IgD-negative memory B cell (primary cell): ENCODE data around the gene PLPPR5. TPM values are rescaled to one million over a fixed set of nuclear protein-coding genes. Genes with fewer than 3 reads are reported as not detected.
"Not testable (repeated sequence)": the region's sequence is repeated elsewhere in the genome, so short reads cannot be mapped to it uniquely, and the experiment has no call there.

Experiments used
- H3K27ac Mint-ChIP-seq, 3 donors: one replicate each; pipeline ENCODE4 v1.8.0; 2020 to 2022; ENCODE audit warnings: mild to moderate bottlenecking in 3 of 3, mixed read lengths in 3 of 3, moderate library complexity in 1 of 3
- H3K27me3 Mint-ChIP-seq: one replicate; pipeline ENCODE4 v1.8.0; 2021; ENCODE audit warnings: mixed read lengths
- H3K36me3 Mint-ChIP-seq: one replicate; pipeline ENCODE4 v1.8.0; 2020; ENCODE audit warnings: mild to moderate bottlenecking, mixed read lengths
- H3K4me1 Mint-ChIP-seq, 3 donors: one replicate each; pipeline ENCODE4 v1.8.0; 2020 to 2022; ENCODE audit warnings: mixed read lengths in 3 of 3, mild to moderate bottlenecking in 1 of 3
- H3K4me3 Mint-ChIP-seq, 4 donors: one replicate each; pipeline ENCODE4 v1.8.0; 2020 to 2022; ENCODE audit warnings: mild to moderate bottlenecking in 4 of 4, mixed read lengths in 4 of 4, moderate library complexity in 3 of 4
- H3K9me3 Mint-ChIP-seq, 3 donors: one replicate each; pipeline ENCODE4 v1.8.0; 2020 to 2021; ENCODE audit warnings: mixed read lengths in 3 of 3, mild to moderate bottlenecking in 1 of 3
- polyA plus RNA-seq: library from polyadenylated mRNA; unstranded; fragments of 300-500 nt; fragmentation: Illumina TruSeq; gene quantifications from one replicate; pipeline ENCODE4 v1.2.3, GENCODE V29; 2021

PLPPR5 gene, protein sequence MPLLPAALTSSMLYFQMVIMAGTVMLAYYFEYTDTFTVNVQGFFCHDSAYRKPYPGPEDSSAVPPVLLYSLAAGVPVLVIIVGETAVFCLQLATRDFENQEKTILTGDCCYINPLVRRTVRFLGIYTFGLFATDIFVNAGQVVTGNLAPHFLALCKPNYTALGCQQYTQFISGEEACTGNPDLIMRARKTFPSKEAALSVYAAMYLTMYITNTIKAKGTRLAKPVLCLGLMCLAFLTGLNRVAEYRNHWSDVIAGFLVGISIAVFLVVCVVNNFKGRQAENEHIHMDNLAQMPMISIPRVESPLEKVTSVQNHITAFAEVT
- polyA plus RNA-seq, result not detected

DNA sequence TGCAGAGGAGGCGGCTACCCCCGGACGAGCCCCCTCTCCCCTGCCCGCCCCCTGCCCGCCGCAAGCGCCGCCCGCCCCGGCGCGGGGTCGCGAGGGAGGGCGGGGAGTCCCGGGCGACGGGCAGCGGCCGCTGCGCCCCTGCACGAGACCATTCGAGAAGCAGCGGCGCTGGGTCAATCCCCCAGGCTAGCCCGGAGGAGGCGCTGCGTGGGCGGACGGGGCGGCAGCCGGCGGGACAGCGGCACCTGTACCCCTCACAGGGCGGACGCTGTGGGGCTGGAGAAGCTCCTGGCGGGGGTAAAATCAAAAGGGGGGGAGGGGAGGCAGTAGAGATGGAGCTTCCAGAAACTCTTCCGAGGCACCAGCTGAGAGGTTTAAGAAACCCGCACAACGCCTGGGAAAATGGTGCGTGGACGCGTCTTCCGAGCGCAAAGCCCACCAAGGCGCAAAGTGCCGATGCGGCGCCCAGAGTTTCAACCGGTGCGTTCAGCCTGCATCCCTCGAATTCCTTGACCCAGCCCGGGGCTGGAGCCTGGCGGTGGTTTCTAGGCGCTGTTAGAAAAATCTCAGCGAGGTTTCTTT is at the start of gene PLPPR5:
Gene PLPPR5, minus strand, starts transcription at position 1 of the 582 bp plus-strand sequence. CDS start 190 bp downstream, outside the sequence.
- Mint-ChIP-seq H3K4me3 (peak within 1 kb of the TSS in 3 of 4 donors; percentile 3 to 59 (median 24)), H3K27ac (peak within 1 kb of the TSS in 1 of 3 donors; percentile 85)

DNA sequence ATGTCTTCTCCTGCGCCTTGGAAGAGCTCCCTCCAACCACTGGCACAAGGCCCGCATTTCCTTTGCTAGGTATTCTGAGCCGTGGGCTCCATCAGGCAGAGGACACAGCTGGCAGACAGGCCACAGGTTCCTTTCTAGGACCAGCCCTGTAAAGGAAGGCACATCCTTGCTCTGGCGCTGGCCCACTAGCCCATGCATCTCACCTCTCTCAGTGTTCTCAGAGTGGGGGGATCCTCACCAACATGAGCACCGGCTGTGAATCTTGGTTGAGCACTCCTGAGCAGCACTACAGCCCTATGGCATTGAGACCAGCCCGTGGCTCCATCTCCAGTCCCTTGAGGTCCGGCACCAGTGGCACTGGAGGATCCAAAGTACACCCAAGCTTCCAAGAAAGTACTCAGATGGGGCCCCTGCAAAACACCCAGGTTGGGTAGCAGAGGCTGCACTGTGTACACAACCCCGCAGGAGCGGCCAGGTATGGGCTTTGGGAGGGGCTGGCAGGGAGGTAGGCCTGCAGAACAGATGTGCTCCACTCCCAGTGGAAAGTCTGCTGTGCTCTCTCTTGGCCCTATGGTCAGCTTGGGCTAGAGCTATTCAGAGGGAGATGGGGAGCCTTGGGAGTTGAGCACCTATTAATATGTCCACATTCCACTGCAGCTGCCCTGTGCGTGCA is 47.1 kb upstream of the PLPPR5 start:
- Mint-ChIP-seq H3K36me3 (no peaks in the 10 kb centered on the region), H3K27ac (no peak overlapping the region), H3K4me1 (peaks cover 0 to 3% (median 0%) of the 10 kb centered on the region in 3 donors), H3K27me3 (no peaks in the 10 kb centered on the region), H3K9me3 (no peaks in the 10 kb centered on the region), H3K4me3 (no peak overlapping the region)

More for the DNA sequence above, at the start of gene PLPPR5:
- Mint-ChIP-seq H3K36me3 (no peaks in the 10 kb centered on the region), H3K9me3 (peaks cover 0 to 2% (median 0%) of the 10 kb centered on the region in 3 donors), H3K4me1 (peaks cover 0 to 3% (median 0%) of the 10 kb centered on the region in 3 donors), H3K27me3 (peaks cover 18% of the 10 kb centered on the region)

DNA sequence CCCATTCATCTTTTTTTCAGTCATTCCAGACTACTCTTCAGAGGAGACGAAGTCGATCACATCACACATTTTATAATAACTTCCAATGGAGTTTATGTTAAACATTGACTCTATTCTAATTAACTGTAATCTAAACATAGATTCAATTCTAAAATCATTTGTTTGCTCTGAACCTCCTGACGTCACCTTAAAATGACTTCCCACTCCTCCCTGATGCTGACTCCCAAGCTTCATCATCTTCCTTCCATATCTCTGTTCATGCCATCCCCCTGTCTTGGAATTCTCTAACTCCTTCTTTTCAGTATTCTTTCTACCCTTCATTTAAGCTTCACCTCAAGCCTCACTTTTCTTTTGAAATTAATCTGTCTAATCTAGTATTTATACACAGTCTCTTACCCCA is 45.1 kb upstream of the PLPPR5 start:
- Mint-ChIP-seq H3K4me1 (peaks cover 0 to 3% (median 0%) of the 10 kb centered on the region in 3 donors), H3K4me3 (no peak overlapping the region), H3K36me3 (no peaks in the 10 kb centered on the region), H3K27ac (no peak overlapping the region), H3K27me3 (no peaks in the 10 kb centered on the region), H3K9me3 (peaks cover 0 to 1% (median 0%) of the 10 kb centered on the region in 3 donors)

DNA sequence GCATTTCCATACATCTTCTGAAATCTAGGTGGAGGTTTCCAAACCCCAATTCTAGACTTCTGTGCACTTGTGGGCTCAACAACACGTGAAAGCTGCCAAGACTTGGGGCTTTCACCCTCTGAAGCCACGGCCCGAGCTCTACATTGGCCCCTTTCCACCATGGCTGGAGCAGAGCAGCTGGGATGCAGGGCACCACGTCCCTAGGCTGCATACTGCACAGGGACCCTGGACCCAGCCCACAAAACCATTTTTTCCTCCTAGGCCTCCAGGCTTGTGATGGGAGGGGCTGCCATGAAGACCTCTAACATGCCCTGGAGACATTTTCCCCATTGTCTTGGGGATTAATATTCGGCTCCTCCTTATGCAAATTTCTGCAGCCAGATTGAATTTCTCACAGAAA is 32.1 kb upstream of the PLPPR5 start:
- Mint-ChIP-seq H3K9me3 (peaks cover 11 to 62% (median 19%) of the 10 kb centered on the region in 3 donors), H3K27ac (peak overlapping the region in 1 of 3 donors; percentile 48)
- H3K27me3 Mint-ChIP-seq, H3K4me3 Mint-ChIP-seq, H3K36me3 Mint-ChIP-seq, H3K4me1 Mint-ChIP-seq: not testable (repeated sequence)

DNA sequence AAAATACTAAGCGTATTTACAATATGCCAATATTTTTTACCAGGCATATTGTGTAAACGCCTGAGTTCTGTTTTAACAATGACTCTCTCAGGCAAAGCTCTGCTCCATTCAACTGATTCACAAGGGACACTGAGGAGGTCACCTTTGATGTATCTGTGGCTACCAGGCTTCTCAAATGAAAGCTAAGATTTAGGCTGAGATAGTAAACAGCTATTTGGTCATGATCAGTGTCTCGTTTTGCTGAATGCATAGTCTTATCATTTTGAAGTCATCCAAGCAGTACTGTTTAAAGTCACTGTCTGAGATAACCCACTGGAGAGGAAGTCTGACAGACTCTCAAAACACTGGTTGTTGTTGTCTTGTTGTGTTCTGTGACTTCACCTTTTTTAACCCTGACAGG is 13.7 kb upstream of the PLPPR5 start:
- no peak overlapping the region for H3K4me3 Mint-ChIP-seq
- no peak overlapping the region for H3K27ac Mint-ChIP-seq
- no peaks in the 10 kb centered on the region for H3K36me3 Mint-ChIP-seq
- H3K27me3 Mint-ChIP-seq, result no peaks in the 10 kb centered on the region
- H3K9me3 Mint-ChIP-seq, result peaks cover 0 to 2% (median 0%) of the 10 kb centered on the region in 3 donors
- H3K4me1 Mint-ChIP-seq, result no peaks in the 10 kb centered on the region

DNA sequence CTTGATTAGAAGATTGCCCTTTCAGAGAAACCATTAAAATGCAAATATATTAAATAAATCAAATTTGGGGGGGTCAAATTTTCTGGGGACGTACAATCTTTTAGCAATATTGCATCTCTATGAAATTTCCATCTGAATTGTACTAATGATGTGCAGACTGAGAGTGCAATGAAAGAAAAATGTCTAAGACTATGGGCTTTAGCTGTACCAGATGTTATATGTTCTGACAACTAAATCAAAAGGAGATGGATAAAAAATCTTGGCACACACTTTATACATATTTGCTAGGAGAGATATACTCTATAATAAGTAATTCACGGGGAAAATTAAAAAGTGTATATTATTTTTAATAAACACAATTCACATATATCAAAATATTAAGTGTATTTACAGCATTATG is 13.0 kb upstream of the PLPPR5 start:
- H3K36me3 Mint-ChIP-seq, result no peaks in the 10 kb centered on the region
- H3K4me1 Mint-ChIP-seq, result no peaks in the 10 kb centered on the region
- H3K4me3 Mint-ChIP-seq, result no peak overlapping the region
- no peaks in the 10 kb centered on the region for H3K27me3 Mint-ChIP-seq
- peaks cover 0 to 2% (median 0%) of the 10 kb centered on the region in 3 donors for H3K9me3 Mint-ChIP-seq
- H3K27ac Mint-ChIP-seq, result no peak overlapping the region

DNA sequence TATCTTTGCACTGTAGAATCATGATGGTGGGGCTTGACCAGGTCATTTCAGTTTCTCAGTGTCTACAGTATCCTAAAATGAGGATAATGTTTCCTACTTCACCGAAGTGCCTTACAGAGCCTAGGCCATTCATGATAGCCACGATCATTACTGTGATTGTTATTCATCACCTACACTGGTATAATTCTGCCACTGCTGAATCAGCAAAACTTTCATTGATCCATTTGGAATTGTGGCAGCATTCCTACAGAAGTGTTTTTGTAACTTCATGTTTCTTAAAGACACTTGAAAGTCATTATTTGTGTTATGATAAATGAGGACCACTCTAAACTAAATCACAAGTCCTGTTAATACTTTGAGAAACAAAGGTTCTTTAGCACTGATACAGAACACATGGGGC is 6.0 kb upstream of the PLPPR5 start:
- H3K9me3 Mint-ChIP-seq, result no peaks in the 10 kb centered on the region
- H3K36me3 Mint-ChIP-seq, result no peaks in the 10 kb centered on the region
- no peak overlapping the region for H3K4me3 Mint-ChIP-seq
- no peak overlapping the region for H3K27ac Mint-ChIP-seq
- peaks cover 0 to under 1% (median 0%) of the 10 kb centered on the region in 3 donors for H3K4me1 Mint-ChIP-seq
- peaks cover 6% of the 10 kb centered on the region for H3K27me3 Mint-ChIP-seq

DNA sequence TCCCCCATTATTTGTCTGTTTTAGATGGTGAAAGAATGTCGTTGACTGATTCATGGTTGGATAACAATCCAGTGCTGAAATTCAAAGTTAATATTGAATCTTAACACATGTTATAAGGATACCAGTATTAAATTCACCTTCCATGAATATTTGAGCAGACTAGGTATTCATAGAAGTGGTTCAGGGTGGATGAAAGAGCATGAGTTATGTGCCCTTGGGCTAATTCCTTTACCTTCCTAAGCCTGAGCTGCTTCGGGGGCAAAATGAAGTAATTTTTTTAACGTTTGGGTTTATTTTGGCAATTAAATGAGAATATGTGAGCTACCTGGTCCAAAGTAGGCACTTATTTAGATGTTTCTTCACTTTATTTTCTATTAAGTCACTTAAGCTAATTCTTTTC is 2.7 kb upstream of the PLPPR5 start:
- Mint-ChIP-seq H3K36me3 (no peaks in the 10 kb centered on the region), H3K4me3 (no peak overlapping the region), H3K27me3 (peaks cover 13% of the 10 kb centered on the region), H3K4me1 (peaks cover 0 to 3% (median 0%) of the 10 kb centered on the region in 3 donors), H3K27ac (no peak overlapping the region), H3K9me3 (no peaks in the 10 kb centered on the region)

DNA sequence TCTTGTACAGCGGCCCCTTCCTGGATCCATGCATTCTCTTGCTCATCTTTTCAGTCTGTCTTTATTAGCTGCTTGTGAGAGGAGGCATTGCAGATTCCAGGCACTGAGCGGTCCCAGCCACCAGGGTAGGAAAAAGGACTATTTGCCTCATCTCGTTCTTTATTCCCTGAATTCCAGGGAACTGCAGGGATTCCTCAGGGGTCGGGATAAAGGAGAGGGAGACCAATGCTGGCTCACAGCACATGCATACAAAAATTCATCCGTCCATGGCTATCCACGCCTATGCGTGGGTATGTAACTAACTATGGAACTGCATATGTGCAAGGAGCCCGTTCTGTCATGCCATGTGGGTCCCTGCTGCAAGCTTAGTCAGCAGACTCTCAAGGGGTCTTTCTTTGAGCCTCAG is 879 bp upstream of the PLPPR5 start:
- Mint-ChIP-seq H3K36me3 (no peaks in the 10 kb centered on the region), H3K27ac (peak overlapping the region in 1 of 3 donors; percentile 85), H3K9me3 (peaks cover 0 to under 1% (median 0%) of the 10 kb centered on the region in 3 donors), H3K27me3 (peaks cover 14% of the 10 kb centered on the region), H3K4me3 (no peak overlapping the region), H3K4me1 (peaks cover 0 to 3% (median 0%) of the 10 kb centered on the region in 3 donors)

DNA sequence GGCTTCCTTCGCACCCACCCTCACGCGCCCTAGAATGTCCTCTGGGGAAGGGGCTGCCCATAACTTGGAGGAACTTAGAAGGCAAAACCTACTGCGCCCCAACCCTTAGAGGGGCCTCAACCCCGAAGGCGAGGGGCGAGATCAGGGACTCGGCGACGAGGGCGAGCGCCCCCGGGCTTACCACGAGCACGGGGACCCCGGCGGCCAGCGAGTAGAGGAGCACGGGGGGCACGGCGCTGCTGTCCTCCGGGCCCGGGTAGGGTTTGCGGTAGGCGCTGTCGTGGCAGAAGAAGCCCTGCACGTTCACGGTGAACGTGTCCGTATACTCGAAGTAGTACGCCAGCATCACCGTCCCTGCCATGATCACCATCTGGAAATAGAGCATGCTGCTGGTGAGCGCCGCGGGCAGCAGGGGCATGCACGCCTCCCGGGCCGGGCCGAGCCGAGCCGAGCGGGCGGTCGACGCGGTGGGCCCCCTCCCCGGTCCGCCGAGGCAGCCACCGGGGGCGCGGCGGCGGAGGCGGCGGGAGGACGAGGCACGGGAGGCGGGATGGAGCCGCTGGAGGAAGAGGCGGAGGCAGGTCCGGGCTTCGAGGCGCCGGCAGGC is 304 bp downstream of the PLPPR5 start:
- H3K4me1 Mint-ChIP-seq, result peaks cover 0 to 3% (median 0%) of the 10 kb centered on the region in 3 donors
- peaks cover 0 to 2% (median 0%) of the 10 kb centered on the region in 3 donors for H3K9me3 Mint-ChIP-seq
- H3K36me3 Mint-ChIP-seq, result no peaks in the 10 kb centered on the region
- no peak overlapping the region for H3K27ac Mint-ChIP-seq
- peak overlapping the region in 1 of 4 donors; percentile 55 for H3K4me3 Mint-ChIP-seq
- H3K27me3 Mint-ChIP-seq, result peaks cover 18% of the 10 kb centered on the region

DNA sequence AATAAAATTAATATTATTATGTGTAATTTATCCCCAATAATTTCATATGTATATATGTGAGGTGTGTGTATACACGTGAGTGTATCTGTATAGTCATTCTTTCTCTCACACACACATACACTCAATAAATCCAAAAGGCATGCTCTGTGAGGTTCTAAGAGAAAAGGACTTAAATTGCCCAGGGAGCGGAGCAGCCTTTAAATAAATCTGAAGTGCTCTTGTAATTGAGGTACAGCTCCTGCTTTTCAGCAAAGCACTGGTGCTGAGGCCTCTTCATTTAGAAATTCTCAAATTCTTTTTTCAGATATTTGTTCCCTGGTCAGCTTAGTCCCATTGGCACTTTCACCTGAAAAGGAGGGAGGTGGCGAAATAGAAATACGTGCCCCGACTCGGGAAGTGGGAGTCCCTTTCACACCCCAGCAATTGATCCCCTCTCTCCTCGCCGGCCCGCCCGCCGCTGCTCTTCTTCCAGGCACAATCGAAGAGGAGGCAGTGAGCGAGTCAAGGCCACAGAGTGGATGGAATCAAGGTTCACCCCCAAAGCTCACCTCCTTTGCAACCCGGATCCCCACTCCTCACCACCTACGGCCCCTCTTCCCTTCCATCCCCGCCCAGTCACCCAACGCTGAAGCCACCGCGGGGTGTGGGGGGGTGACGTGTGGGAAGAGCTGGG is 944 bp downstream of the PLPPR5 start:
- Mint-ChIP-seq H3K4me3 (peak overlapping the region in 1 of 4 donors; percentile 8), H3K9me3 (peaks cover 0 to 2% (median 0%) of the 10 kb centered on the region in 3 donors), H3K4me1 (peaks cover 0 to 3% (median 0%) of the 10 kb centered on the region in 3 donors), H3K27ac (no peak overlapping the region), H3K27me3 (peaks cover 18% of the 10 kb centered on the region), H3K36me3 (no peaks in the 10 kb centered on the region)

DNA sequence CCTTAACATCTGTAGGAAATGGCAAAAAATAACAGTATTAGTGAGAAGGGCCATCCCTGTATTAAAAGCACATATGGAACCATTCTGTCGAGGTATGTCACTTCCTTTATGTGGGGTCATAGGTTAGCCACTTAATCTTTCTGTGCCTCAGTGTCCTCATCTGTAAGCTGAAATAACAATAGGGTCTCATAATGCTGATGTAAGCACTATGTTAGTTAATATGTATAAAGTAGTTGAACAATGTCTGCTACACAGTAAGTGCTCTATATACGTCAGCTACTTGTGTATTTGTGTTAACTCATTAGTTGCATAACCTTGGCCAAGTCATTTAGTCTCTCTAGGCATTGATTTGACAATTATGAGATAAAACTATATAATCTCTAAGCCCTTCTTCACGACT is 11.8 kb downstream of the PLPPR5 start:
- Mint-ChIP-seq H3K4me3 (no peak overlapping the region), H3K27ac (no peak overlapping the region), H3K27me3 (no peaks in the 10 kb centered on the region), H3K4me1 (no peaks in the 10 kb centered on the region), H3K9me3 (no peaks in the 10 kb centered on the region), H3K36me3 (no peaks in the 10 kb centered on the region)

DNA sequence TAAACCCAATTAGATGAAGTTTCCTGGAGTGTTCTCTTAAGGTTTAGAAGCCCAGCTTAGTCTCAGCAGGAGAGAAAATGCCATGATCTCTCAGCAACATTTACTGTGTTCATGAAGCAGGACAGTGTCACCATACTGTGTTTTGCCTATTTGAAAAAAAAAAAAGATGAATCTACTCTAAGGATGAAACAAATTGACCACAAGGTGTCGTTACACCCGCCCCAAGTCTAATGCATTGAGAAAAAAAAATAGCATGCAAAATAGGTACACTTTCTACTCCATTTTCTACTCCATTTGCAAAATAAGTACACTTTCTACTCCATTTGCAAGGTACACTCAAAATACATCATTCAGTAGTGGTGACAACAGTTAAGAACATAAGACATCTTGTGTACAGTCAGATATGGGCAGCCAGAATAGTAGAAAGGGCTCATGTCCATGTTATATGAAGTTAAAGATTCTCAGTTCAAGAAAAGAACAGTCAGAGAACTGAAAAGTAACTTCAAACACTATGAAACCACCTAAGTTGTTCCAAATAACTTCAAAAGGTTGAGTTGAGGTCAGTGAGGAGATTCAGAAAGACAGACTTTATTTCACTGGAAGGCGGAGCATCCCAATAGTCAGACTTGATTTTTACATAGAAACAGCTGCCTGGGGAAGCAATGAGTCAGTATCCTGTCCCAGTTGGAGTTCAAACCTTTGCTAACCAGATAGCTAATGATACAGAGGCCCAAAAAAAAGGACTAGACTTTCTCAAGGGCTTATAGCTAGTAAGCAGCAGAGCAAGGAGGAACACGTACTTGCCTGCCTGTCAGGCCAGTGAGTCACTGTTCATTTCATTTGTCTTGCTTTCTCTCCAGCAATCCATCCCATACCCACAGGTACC is 13.3 kb downstream of the PLPPR5 start:
- H3K27ac Mint-ChIP-seq, result no peak overlapping the region
- H3K4me1 Mint-ChIP-seq, result no peaks in the 10 kb centered on the region
- no peak overlapping the region for H3K4me3 Mint-ChIP-seq
- H3K27me3 Mint-ChIP-seq, result no peaks in the 10 kb centered on the region
- H3K36me3 Mint-ChIP-seq, result no peaks in the 10 kb centered on the region
- no peaks in the 10 kb centered on the region for H3K9me3 Mint-ChIP-seq

DNA sequence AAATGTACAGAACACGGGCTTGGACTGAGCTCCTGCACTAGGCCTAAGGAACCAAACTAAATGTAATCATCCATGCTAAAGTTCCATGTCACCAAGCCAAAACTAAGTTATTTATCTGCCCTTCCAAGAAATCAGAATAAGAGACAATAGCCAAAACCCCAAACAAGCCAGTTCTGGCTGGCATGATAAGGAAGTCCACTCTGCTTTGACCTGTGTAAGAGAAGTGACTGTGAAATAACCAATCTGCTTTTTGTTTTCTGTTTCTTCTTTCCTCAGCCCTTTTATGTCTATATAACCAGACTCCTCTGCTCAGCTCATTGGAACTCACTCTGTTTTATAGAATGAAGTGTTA is 15.1 kb downstream of the PLPPR5 start:
- Mint-ChIP-seq H3K27ac (no peak overlapping the region), H3K4me1 (no peaks in the 10 kb centered on the region), H3K4me3 (no peak overlapping the region), H3K36me3 (no peaks in the 10 kb centered on the region), H3K27me3 (no peaks in the 10 kb centered on the region), H3K9me3 (no peaks in the 10 kb centered on the region)
